LNCAP (cell line): ENCODE results near the gene GPS2.

Source experiments
- CTCF ChIP-seq: fragments of 450-650 bp; IDR thresholded peaks from 2 replicates; pipeline ENCODE4 v1.5.1; 2017; ENCODE audit warnings: mild to moderate bottlenecking

GPS2 gene

GRCh38 chr17:7312432-7313087 is 2.6 kb downstream of the GPS2 start:
- TF ChIP-seq CTCF, result no peak

- no peak for TF ChIP-seq CTCF
Observed at GRCh38 chr17:7311110-7311705, 4.0 kb downstream of the GPS2 start.

GRCh38 chr17:7309628-7310027 is 5.5 kb downstream of the GPS2 start:
- no peak for TF ChIP-seq CTCF

GRCh38 chr17:7308625-7309433 is 6.3 kb downstream of the GPS2 start:
- TF ChIP-seq CTCF, result no peak

GRCh38 chr17:7307686-7308624 is 7.2 kb downstream of the GPS2 start:
- no peak for TF ChIP-seq CTCF

- TF ChIP-seq CTCF, result no peak
Observed at GRCh38 chr17:7306911-7307685, 8.1 kb downstream of the GPS2 start, which contains the start of gene EIF5A. EIF5A (plus strand) TSS chr17:7307628; CDS start chr17:7309636, 2,008 bp downstream.
